Stimulated activated CD4-positive, alpha-beta T cell treated with anti-CD3 and anti-CD28 coated beads, Interleukin-15, amount 100 ng/mL, for 48 hours (primary cell): Measurements from ENCODE around the gene C2orf15.
"Not testable (repeated sequence)": the region's sequence is repeated elsewhere in the genome, so short reads cannot be mapped to it uniquely, and the experiment has no call there.

Experiments
- DNase-seq, 2 donors: peaks; one replicate each; pipeline ENCODE4 v3.0.0-alpha.2; 2020; ENCODE audit warnings: low read depth in 2 of 2

C2orf15 gene

GRCh38 chr2:99166218-99166617, 24.7 kb downstream of the C2orf15 start:
- no peak for DNase-seq

GRCh38 chr2:99169534-99169933, 28.0 kb downstream of the C2orf15 start:
- DNase-seq, result no peak

GRCh38 chr2:99171377-99172140, 30.1 kb downstream of the C2orf15 start:
- no peak for DNase-seq

GRCh38 chr2:99180755-99181623, 39.5 kb downstream of the C2orf15 start, which contains the start of the genes MITD1 and MRPL30:
MITD1 (minus strand) TSS chr2:99181058; CDS start chr2:99180981, 77 bp downstream.
MRPL30 (plus strand) TSS chr2:99181184; CDS start chr2:99186204, 5,020 bp downstream.
- peak; percentile 82 for DNase-seq

GRCh38 chr2:99181624-99182000, 40.1 kb downstream of the C2orf15 start:
- no peak for DNase-seq

- DNase-seq, result no peak
These were observed 41.5 kb downstream of the C2orf15 start for GRCh38 chr2:99183025-99183424.

GRCh38 chr2:99184811-99185210, 43.3 kb downstream of the C2orf15 start:
- no peak for DNase-seq

GRCh38 chr2:99187011-99187410, 45.5 kb downstream of the C2orf15 start:
- DNase-seq, result no peak

- DNase-seq, result no peak
These were observed 46.9 kb downstream of the C2orf15 start for GRCh38 chr2:99188357-99188756.

- DNase-seq, result no peak
These were observed 49.0 kb downstream of the C2orf15 start for GRCh38 chr2:99190548-99190947.

GRCh38 chr2:99192364-99192763, 50.9 kb downstream of the C2orf15 start:
- DNase-seq, result not testable (repeated sequence)

GRCh38 chr2:99198103-99198841, 56.8 kb downstream of the C2orf15 start:
- DNase-seq, result no peak

- no peak for DNase-seq
These were observed 58.7 kb downstream of the C2orf15 start for GRCh38 chr2:99200076-99200800.
